Activated CD4-positive, alpha-beta T cell treated with anti-CD3 and anti-CD28 coated beads, Interleukin-2, amount 50 U/mL, for 24 hours (primary cell): ENCODE measurements around the gene SLC16A6.
"Not testable (repeated sequence)": the region's sequence is repeated elsewhere in the genome, so short reads cannot be mapped to it uniquely, and the experiment has no call there.

ENCODE experiments used
- DNase-seq, 2 donors: peaks; one replicate each; pipeline ENCODE4 v3.0.0-alpha.2; 2020; ENCODE audit warnings: low read depth in 1 of 2, low spot score in 1 of 2

The SLC16A6 gene

DNA sequence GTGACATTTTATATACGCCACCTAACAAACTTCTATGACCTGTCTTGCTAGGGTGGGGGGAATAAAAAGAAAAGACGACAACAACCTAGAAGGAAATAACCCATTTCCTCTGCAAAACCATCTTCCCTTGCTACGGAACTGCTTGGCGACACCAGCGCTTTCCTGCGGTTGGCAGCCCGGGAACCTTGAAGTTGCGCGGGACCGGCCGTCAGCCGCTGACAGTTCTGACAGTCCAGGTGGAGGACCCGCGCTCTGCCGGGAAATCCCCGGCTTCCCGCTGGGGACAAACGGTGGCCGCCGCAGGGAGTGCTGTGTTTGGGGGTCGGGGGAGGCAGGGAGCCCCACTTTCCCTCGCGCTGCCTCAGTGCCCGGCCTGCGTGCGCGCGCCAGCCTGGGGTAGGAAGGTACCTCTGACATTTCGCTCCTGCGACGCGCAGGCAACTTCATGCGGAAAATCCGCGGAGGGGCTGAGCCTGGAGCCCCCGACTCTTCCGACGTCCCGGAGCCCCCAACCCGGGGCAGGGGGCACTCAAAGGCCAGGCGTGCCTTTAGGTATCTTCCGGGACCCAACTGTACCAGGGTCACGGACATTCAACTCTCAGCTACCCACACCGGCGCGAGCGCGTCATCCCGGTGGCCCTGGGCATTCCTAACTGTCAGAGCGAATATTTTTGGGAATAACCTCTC, 516 bp downstream of the SLC16A6 start:
- DNase-seq, result peak; percentile 18 to 40

DNA sequence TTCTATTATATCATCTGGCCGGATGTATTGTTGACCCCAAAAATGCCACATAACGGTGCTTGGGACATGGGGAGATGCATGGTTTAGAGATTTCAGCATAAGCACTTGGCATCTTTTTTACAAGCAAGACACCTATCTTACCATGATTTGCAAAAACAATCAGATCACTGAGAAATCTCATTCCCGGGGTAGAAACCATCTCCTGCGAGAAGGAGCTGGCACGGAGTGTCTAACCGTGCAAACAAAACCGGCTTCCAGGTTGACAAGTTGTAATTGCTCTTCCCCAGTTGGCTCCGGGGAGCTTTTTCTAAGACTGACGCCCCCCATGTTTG, 1.0 kb downstream of the SLC16A6 start:
- no peak for DNase-seq

DNA sequence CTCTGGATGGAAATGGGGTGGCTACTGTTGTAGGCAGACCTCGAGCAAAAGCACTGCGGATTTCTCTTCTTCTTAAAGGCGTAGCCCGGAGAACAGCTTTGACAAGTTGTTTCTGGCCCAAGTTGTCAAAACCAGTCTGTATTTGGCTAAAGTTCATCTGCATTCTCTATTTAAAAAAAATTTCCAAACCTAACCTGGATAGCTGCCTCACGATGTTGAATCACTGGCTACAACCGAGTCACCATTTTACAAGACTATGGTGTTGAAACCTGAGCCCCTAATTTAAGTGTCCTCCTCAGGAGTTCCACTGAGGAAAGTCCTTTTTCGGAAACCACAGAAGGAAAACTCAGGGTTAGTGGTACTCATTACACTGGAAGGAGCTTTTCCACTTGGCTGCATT, 1.5 kb downstream of the SLC16A6 start:
- DNase-seq, result no peak

DNA sequence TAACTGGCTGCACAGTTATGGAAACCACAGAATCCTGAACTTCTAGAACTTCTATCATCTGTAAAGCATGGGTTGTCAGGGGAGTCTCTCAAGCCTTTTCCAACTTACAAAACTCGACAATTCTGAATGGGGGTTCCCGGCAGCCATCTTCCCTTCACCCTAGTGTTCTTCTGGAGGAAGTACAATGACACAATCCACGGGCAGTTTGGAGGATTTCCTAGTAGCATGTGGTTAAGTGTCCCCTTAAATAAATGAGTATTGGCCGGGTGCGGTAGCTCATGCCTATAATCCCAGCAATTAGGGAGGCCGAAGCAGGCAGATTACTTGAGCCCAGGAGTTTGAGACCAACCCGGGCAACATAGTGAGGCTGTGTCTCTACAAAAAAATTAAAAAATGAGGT, 2.1 kb downstream of the SLC16A6 start:
- no peak for DNase-seq

DNA sequence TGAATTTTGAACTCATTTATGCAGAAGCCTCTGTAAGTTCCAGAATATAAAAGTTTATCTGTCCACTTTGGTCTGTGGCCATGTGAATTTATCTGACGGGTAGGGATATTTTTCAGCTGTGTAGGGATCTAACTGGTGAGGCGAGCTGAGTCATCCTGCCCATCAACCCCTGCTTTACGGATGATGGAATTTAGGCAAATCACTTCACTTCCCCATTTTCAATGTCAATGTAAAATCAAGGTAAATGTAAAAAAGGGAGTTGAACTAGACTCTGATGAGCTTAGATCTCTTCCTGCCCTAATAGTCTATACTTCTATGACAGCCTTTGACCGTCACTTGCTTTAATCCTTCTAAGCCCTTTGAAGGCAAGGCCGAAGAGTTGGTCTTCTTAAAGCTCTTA, 2.6 kb downstream of the SLC16A6 start:
- no peak for DNase-seq

DNA sequence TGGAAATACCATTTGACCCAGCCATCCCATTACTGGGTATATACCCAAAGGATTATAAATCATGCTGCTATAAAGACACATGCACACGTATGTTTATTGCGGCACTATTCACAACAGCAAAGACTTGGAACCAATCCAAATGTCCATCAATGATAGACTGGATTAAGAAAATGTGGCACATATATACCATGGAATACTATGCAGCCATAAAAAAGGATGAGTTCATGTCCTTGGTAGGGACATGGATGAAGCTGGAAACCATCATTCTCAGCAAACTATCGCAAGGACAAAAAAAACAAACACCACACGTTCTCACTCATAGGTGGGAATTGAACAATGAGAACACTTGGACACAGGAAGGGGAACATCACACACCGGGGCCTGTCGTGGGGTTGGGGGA, 9.0 kb downstream of the SLC16A6 start:
- not testable (repeated sequence) for DNase-seq

DNA sequence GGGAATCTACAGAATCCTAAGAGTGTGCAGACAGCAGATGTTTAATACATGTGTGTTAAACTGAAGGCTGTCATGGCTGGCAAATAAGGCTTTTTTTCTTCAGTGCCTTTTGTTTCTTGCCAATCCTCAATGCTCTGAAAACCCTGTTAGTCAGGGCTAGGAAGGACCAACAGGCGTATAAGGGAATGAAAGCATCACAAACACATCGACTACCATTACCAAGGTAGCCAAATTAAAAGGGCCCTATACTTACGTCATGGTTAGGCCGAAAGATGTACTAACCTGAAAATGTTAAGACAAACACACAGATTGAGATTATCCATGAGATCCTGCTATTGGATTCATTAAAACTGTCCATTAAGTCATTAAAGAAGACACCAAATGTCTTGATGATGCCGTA, 13.1 kb downstream of the SLC16A6 start:
- no peak for DNase-seq

DNA sequence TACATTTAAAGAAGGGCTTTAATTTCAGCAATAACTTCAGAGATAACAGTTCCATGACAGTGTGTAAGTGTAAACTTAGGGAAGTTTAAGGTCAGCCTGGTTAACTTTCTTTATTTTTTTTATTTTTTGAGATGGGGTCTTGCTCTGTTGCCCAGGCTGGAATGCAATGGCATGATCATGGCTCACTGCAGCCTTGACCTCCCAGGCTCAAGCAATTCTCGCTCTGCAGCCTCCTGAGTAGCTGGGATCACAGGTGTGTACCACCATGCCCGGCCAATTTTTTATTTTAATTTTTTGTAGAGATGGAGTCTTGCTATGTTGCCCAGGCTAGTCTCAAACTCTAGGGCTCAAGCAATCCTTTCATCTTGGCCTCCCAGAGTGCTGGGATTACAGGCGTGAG, 14.6 kb downstream of the SLC16A6 start:
- DNase-seq, result not testable (repeated sequence)

DNA sequence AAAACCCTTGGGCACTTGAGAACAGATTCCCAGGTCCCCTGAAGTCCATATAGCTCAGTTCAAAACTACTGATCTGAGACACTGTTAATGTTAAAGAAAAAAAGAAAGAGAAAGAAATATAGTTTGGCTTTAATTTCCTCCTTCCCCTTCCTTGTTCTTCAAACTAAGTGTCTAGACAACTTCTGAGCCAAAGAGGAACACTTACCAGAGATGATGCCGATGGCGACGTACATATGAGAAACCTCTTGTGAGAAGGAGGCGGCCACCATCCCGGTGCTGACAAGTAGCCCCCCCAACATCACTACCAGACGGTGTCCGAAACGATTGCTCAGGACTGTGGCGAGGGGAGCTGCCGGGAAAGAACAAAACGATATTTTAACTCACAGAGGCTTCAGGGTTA, 17.2 kb downstream of the SLC16A6 start:
- no peak for DNase-seq

DNA sequence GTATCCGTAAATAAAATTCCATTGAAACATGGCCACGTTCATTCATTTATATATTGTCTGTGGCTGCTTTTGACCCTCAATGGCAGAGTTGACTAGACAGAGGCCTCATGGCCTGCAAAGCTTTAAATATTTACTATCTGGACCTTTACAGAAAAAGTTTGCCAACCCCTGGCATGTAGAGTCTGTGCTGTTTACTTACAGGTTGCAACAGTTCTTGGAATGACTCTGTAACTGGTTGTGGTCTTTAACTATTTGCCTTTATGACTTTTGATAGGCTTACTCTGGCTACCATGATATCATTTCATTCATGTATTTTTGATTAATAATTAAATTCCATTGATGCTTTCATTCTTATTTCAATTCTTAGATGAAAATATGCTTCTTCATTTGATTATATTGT, 25.1 kb downstream of the SLC16A6 start:
- DNase-seq, result not testable (repeated sequence)

DNA sequence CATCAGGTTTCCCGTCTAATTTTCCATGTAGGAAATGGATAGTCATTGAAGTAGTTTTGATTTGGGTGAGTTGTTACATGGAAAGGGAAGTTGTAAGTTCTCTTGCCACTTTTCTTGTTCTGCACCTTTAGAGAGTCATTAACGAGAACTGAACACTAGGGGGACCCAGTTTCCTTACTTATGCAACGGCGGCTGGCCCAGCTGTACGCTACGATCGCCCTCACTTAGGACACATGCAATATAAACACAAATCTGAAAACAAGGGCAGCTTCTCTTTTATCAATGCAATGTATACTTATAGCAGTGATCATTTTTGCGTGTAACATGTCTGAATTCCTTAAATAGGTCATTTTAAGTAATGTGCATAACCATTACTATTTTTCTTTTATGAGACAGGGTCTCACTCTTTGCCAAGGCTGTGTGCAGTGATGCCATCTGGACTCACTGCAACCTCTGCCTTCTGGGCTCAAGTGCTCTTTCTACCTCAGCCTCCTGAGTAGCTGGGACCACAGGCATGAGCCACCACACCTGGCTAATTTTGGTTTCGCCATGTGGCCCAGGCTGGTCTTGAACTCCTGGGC, 27.7 kb downstream of the SLC16A6 start:
- peak in 1 of 2 donors; percentile 20 for DNase-seq

DNA sequence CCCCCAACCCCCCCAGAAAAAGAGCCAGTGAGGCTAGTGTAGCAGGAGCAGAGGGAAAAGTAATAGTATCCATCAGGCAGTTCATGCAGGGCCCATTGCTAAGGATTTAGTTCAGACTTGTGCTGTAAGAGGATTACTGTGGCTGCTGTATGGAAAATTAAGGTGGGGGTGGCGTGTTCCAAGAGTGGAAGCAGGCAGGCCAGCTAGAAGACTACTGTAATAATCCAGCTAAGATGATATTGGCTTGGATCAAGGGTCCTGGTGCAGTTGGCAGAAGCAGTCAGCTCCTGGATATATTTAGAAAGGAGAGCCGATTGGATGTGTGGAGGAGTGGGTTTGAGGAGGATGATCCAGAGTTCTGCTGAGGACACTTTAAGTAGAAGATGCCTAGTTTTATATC, 28.5 kb downstream of the SLC16A6 start:
- DNase-seq, result not testable (repeated sequence)

DNA sequence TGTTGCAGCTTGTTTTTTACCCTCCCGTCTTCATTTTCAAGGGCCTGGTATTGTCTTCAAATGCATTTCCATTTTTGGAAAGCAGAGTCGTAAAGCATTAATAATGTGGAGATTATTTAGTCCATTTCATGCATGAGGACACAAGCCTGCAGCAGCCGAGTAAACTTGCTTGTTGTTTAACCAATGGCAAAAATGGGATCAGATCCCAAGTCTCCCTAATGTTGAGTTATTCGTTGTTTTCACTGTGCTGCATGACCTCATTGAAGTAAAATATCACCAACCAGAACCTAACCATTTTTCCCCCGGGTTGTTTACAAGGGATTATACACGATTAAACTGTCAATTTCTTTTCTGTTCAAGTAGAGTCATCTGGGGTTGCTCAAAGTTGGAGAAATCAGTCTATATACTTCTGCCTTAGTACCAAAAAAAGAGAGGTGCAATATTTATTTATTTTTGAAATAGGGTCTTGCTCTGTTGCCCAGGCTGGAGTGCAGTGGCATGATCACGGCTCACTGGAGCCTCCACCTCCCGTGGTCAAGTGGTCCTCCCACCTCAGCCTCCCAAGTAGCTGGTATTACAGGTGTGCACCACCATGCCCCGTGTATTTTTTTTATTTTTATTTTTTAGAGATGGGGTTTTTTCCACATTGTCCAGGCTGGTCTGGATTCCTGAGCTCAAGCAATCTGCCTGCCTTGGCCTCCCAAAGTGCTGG, 30.7 kb downstream of the SLC16A6 start:
- no peak for DNase-seq

DNA sequence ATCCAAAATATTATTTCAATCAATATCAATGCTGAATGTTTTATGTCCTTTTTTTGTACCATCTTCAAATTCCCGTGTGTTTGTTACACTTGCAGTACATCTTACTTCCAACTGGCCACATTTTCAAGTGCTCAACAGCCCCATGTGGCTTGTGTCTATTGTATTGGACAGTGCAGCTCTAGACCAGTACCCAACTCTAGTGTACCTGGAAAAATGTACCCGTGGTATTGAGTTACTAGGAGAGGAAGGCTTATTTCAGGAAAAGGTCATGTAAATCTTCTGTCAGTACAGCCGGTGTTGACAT, 31.3 kb downstream of the SLC16A6 start:
- DNase-seq, result not testable (repeated sequence)

DNA sequence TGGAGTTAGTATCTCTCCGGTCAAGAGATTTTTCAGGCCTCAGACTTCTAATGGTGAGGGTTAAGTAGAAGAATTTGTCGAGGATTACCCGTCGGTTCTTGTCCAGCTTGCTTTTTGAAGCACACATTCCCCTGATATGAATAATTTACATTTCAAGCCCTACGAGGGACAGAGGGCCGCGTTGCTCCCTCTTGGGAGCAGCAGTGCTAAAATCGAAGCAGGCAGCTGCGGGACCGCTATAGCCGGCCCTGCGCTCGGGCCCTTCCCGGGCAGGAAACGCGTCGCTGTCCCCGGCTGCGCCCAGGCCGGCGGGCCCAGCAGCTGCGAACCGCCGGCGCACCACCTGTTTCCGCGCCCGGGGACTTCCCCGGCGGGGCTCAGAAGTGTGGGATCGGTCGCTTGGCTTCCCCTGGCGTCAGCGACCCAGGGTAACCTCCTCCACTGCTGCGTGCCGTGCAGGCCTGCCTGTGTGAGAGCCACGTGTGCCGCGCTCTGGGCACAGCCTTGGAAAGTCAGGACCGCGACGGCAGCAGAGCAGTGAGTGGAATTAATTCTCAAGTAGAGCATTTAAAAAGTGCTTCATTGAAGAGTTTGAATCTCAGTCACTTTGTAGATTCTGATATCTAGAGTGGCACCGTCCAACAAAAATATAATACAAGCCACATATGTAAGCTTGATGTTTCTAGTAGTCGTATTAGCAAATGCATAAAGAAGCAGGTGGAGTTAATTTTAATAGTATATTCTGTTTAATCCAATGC, 31.9 kb downstream of the SLC16A6 start:
- peak; percentile 45 to 62 for DNase-seq

DNA sequence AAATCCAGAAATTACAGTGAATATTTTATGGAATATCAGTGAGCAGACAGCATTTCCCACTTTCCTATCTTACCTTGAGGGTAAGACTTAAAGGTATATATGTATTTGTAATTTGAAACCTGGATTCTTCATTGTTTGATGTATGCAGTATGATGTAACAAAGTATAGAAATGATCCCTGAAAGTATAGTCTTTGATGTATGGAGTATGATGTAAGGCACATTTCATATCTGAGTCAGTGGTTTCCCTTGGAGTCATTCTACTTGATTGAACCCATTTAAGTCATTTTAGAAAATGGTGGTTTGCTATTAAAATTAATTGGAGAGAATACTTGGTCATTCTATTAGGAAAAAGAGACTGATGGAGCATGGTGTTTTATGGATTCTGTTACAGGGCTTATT, 33.0 kb downstream of the SLC16A6 start:
- no peak for DNase-seq

DNA sequence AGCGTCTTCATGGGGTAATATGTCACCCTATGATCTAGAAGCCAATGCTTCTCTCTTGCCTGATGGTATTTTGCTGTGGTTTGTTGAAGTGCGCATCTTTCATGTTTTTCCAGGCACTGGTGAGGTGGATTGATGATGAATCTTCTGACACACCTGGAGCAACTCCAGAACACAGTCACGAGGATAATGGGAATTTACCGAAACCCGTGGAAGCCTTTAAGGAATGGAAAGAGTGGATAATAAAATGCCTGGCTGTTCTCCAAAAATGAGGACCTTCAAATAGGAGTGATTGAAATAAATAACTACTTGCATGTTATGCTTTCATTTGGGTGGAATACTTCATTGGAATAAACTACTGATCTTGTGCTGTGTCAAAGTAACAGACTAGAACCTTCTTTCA, 34.2 kb downstream of the SLC16A6 start:
- not testable (repeated sequence) for DNase-seq

DNA sequence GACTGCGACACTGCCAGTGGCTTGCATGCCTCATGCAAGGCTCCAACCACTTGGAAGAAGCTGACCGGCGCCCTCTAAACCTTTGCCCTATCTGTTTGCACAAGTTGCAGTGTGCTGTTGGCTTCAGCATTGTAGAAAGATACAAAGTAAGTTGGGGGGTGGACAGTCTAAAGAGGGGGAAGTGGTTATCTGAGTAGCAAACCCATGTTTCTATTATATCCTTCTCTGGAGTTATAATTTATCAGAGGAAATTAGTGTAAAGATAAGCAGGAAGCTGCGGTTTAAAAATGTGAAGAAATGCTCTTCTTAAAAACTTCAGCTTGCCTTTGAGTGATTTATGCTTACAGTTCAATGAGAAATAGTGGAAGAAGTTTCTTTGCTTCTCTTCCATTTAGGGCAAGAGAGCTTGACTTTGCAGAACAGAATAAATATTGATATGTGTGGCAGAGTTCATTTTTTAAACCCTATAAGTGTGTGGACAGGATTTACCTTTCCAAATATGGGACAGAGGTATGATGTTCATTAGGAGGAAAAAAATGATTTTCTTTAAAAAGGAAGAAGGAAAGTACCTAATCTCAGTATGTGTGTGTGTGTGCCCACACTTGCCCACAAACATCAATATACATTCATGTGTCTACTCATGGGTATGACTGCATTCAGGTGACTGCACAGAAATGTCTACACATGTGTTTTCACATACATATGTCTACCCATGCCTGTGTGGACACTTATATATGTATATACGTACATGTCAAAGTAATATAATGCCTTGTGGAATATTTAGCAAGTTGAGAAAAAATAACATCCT, 35.0 kb downstream of the SLC16A6 start:
- DNase-seq, result no peak

DNA sequence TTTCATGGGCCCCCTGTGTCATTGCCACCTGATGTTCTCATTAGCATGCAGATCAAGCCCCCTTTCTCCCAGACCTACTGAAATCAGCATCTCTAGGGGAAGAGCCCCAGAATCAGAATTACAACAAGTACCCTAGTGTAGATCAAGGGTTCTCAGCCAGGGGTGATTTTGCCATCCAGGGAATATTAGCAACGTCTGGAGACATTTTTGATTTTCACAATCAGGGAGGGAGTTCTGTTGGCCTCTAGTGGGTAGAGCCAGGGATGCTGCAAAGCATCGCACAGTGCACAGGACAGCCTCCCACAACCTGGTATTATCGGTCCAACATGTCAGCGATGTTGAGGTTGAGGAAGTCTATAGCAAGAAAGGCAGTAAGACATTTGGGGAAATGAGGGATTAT, 35.8 kb downstream of the SLC16A6 start:
- DNase-seq, result no peak

DNA sequence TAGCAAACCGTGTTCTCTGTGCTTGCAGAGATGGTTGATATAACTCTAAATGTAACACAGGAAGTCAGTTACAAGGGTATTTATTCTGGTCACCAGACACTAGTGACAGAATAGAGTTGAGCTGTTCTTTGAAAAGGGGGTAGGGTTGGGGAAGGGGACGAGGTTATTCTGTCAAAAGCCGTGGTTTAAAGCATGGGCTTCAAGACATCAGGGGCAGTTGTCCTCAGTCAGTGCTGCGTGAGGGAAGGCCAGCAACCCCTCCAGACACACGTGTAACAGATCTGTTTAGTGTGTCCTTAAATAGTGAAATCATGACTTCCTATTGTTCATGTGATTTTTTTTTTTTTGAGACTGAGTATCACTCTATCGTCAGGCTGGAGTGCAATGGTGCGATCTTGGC, 37.5 kb downstream of the SLC16A6 start:
- not testable (repeated sequence) for DNase-seq

DNA sequence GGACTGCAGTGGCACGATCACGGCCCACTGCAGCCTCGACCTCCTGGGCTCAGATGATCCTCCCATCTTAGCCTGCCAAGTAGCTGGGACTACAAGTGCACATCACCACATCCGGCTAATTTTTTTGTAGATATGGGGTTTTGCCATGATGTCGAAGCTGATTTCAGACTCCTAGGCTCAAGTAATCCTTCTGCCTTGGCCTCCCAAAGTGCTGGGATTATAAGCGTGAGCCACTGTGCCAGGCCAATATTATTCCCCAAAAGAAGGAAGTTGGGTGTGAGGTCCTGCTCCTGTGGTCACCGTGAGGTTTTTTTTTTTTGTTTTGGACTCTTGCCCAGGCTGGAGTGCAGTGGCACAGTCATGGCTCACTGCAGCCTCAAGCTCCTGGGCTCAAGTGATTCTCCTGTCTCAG, 41.6 kb downstream of the SLC16A6 start:
- no peak for DNase-seq
